ENCODE results near the gene ADAM33. TPM values are rescaled to one million over a fixed set of nuclear protein-coding genes. Genes with fewer than 3 reads are reported as not detected.

The ADAM33 gene
- total RNA-seq, 1 experiment from 2014 or later, result not detected

GRCh38 chr20:3707508-3707899 lies 25.7 kb upstream of the ADAM33 start:
- Mint-ChIP-seq H3K4me1 (ENCODE audit: low read depth, unreplicated experiment) (no peaks in the 10 kb centered on the region), H3K27ac (ENCODE audit: unreplicated experiment) (no peak overlapping the region), H3K9me3 (ENCODE audit: low read depth, unreplicated experiment) (no peaks in the 10 kb centered on the region), H3K4me3 (ENCODE audit: low read depth, unreplicated experiment) (no peak overlapping the region), H3K36me3 (ENCODE audit: insufficient read depth, unreplicated experiment) (peaks cover 3% of the 10 kb centered on the region), H3K27me3 (ENCODE audit: unreplicated experiment) (peaks cover 47% of the 10 kb centered on the region)
- TF ChIP-seq, protein P1, sequence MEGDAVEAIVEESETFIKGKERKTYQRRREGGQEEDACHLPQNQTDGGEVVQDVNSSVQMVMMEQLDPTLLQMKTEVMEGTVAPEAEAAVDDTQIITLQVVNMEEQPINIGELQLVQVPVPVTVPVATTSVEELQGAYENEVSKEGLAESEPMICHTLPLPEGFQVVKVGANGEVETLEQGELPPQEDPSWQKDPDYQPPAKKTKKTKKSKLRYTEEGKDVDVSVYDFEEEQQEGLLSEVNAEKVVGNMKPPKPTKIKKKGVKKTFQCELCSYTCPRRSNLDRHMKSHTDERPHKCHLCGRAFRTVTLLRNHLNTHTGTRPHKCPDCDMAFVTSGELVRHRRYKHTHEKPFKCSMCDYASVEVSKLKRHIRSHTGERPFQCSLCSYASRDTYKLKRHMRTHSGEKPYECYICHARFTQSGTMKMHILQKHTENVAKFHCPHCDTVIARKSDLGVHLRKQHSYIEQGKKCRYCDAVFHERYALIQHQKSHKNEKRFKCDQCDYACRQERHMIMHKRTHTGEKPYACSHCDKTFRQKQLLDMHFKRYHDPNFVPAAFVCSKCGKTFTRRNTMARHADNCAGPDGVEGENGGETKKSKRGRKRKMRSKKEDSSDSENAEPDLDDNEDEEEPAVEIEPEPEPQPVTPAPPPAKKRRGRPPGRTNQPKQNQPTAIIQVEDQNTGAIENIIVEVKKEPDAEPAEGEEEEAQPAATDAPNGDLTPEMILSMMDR (IDR thresholded peaks at IDR 0.05; ENCODE audit: unreplicated experiment), result no peak
- BruUV-seq (replicated peaks), result no TSS peak
- no peak for DNase-seq
- intact Hi-C loops (cut with micrococcal nuclease; ENCODE audit: unreplicated experiment), result no loop called here
- CTCF ChIA-PET, result interaction anchor here (1.4 kb wide), 1 partner anchor 31 kb away, joined by 3 read pairs; no protein-coding TSS in a partner anchor

DNA sequence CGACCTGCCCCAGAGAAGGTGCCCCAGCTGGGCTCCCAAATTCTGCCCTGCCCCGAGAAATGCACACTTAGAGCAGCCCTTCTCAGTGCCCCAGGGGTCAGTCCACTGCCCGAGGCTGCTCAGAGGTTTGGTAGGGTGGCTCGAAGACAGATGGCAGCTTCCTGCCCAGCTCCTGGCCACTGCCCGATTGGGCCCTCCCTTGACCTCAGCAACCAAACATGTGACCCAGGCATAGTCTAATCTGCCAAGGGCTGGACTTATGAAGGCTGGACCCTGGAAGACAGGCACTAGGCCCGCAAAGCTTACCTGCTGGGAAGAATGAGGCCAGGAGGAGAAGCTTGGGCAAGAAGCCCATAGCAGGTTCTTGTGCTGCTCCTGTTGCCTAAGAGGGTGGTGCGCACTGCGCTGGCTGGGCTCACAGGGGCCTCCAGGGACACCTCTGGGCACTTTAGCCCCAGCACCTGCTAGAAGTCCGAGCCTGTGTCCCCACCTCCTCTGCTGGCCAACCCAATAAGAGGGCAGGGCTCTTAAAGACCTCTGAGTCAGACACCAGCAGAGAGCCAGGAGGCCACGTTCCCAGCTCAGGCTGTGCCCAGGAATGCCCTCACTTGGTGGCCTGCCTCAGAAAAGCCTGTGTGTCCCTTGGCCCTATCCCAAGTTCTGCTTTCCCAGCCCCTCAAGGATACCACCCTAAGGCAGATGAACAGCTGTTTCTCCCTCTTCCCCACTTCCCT lies 25.1 kb upstream of the ADAM33 start:
- Mint-ChIP-seq H3K27me3 (ENCODE audit: unreplicated experiment) (peaks cover 41% of the 10 kb centered on the region), H3K27ac (ENCODE audit: unreplicated experiment) (no peak overlapping the region), H3K4me3 (ENCODE audit: low read depth, unreplicated experiment) (no peak overlapping the region), H3K4me1 (ENCODE audit: low read depth, unreplicated experiment) (no peaks in the 10 kb centered on the region), H3K9me3 (ENCODE audit: low read depth, unreplicated experiment) (no peaks in the 10 kb centered on the region), H3K36me3 (ENCODE audit: insufficient read depth, unreplicated experiment) (peaks cover 3% of the 10 kb centered on the region)
- no TSS peak for BruUV-seq (replicated peaks)
- CTCF ChIA-PET, result interaction anchor here (1.4 kb wide), 1 partner anchor 30 kb away, joined by 3 read pairs; no protein-coding TSS in a partner anchor
- DNase-seq, result no peak
- TF ChIP-seq, protein P1 (IDR thresholded peaks at IDR 0.05; ENCODE audit: unreplicated experiment), result no peak
- intact Hi-C loops (cut with micrococcal nuclease; ENCODE audit: unreplicated experiment), result no loop called here

DNA sequence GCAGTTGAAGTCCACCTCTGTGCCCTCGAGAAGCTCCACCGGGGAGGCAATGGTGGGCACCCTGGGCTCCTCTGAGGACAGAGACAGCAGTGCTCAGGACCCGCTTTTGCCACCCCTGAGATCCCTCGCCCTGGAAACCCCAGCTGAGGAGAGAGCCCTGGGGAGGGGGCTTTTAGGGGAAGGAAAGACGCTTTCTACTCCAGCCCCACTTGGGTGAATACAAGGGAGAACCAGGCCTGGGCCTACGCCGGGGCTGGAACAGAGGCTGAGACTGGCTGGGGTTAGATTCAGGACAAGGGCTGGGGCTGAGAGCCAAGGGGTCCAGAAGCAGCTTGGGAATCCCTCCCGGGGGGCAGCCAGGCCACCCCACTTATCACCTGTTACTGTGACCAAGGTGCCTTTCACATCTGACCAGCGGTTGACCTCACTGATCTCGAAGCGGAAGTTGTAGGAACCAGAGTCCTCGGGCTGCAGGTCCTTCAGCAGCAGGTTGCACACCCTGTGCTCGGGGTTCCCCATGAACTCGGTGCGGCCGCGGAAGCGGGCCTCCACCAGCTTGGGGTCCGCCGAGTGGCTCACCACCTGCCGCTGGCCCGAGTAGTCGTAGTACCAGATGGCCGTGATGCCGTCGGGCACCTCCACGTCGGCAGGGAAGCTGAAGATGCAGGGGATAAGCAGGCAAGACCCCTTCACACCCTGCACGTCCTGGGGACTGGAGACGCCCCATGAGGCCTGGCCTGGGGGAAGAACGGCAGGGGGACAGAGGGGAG lies 24.3 kb upstream of the ADAM33 start:
- CTCF ChIA-PET, result no interaction called here
- Mint-ChIP-seq H3K9me3 (ENCODE audit: low read depth, unreplicated experiment) (no peaks in the 10 kb centered on the region), H3K4me3 (ENCODE audit: low read depth, unreplicated experiment) (no peak overlapping the region), H3K27me3 (ENCODE audit: unreplicated experiment) (peaks cover 34% of the 10 kb centered on the region), H3K36me3 (ENCODE audit: insufficient read depth, unreplicated experiment) (peaks cover 3% of the 10 kb centered on the region), H3K27ac (ENCODE audit: unreplicated experiment) (no peak overlapping the region), H3K4me1 (ENCODE audit: low read depth, unreplicated experiment) (no peaks in the 10 kb centered on the region)
- no TSS peak for BruUV-seq (replicated peaks)
- TF ChIP-seq, protein P1 (IDR thresholded peaks at IDR 0.05; ENCODE audit: unreplicated experiment), result no peak
- intact Hi-C loops (cut with micrococcal nuclease; ENCODE audit: unreplicated experiment), result no loop called here
- no peak for DNase-seq

DNA sequence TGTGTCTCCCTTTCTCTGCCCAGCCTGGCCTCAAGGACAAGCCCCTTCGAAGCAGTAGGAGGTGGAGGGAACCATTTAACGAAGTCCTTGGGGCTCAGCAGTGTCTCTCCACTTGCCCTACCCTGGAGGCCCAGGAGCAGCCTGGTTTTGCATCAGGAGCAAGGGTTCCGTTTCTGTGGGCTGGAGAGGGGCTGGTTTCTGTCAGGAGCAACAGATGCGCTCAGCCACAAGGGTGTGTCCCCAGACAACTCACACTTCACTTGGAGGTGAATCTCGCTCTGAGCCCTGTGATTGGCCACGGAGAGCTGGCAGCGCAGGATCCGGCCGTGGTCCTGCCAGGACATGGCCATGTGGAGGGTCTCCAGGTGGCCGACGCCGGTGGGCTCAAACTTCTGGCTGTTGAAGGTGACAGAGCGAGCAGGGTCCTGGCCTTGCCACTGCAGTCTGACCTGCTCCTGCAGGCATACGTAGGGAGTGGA lies 23.7 kb upstream of the ADAM33 start:
- H3K36me3 Mint-ChIP-seq (ENCODE audit: insufficient read depth, unreplicated experiment), result peaks cover 3% of the 10 kb centered on the region
- intact Hi-C loops (cut with micrococcal nuclease; ENCODE audit: unreplicated experiment), result no loop called here
- H3K9me3 Mint-ChIP-seq (ENCODE audit: low read depth, unreplicated experiment), result no peaks in the 10 kb centered on the region
- no TSS peak for BruUV-seq (replicated peaks)
- no peak overlapping the region for H3K27ac Mint-ChIP-seq (ENCODE audit: unreplicated experiment)
- no peak for DNase-seq
- CTCF ChIA-PET, result no interaction called here
- peaks cover 32% of the 10 kb centered on the region for H3K27me3 Mint-ChIP-seq (ENCODE audit: unreplicated experiment)
- TF ChIP-seq, protein P1 (IDR thresholded peaks at IDR 0.05; ENCODE audit: unreplicated experiment), result no peak
- H3K4me1 Mint-ChIP-seq (ENCODE audit: low read depth, unreplicated experiment), result no peaks in the 10 kb centered on the region
- no peak overlapping the region for H3K4me3 Mint-ChIP-seq (ENCODE audit: low read depth, unreplicated experiment)
